ENCODE measurements around the gene AP4M1. TPM values are rescaled to one million over a fixed set of nuclear protein-coding genes. Genes with fewer than 3 reads are reported as not detected.
A peak's percentile ranks its signal among the peaks of the same experiment; 100 is the strongest.

The AP4M1 gene
- total and polyA plus RNA-seq, 9 of the 15 experiments (the other 6 are each of a cell fraction or from before 2014, with no cell fraction given): 1.3 to 30.9 (median 14.1) TPM

DNA sequence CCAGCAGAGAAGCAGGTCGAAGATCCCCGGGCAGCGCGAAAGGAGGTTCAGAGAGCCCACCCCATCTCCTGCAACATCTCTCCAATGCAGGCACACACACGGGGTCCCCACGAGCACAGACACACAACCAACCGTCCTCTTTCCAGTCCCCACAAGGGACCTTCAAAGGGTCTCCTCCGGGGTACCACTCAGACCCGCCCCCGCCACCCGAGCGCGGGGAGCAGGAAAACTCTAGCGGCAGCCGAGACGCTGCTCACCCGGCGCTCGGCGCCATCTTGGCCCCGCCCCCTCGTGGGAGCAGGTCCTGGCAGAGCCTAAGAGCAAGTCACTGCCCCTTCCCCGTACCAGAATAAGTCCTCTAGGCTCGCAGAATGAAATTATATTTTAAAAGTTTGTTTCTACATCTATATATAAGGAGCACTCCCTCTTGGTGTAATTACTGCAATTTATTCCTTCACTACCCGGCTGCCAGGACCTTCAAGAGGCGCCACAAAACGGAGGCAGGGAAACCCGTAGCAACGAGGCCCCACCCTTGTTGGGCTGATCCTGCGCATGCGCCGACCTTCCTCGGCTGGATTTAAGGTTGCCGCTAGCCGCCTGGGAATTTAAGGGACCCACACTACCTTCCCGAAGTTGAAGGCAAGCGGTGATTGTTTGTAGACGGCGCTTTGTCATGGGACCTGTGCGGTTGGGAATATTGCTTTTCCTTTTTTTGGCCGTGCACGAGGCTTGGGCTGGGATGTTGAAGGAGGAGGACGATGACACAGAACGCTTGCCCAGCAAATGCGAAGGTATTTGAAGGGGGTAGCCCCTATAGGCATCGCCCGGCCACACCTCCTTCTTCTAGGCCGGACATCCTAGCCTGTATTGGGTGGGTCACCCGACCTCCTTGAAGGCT is 17.9 kb downstream of the AP4M1 start, which contains the start of the genes CNPY4 and TAF6 (continued):
- TF ChIP-seq, protein P1, sequence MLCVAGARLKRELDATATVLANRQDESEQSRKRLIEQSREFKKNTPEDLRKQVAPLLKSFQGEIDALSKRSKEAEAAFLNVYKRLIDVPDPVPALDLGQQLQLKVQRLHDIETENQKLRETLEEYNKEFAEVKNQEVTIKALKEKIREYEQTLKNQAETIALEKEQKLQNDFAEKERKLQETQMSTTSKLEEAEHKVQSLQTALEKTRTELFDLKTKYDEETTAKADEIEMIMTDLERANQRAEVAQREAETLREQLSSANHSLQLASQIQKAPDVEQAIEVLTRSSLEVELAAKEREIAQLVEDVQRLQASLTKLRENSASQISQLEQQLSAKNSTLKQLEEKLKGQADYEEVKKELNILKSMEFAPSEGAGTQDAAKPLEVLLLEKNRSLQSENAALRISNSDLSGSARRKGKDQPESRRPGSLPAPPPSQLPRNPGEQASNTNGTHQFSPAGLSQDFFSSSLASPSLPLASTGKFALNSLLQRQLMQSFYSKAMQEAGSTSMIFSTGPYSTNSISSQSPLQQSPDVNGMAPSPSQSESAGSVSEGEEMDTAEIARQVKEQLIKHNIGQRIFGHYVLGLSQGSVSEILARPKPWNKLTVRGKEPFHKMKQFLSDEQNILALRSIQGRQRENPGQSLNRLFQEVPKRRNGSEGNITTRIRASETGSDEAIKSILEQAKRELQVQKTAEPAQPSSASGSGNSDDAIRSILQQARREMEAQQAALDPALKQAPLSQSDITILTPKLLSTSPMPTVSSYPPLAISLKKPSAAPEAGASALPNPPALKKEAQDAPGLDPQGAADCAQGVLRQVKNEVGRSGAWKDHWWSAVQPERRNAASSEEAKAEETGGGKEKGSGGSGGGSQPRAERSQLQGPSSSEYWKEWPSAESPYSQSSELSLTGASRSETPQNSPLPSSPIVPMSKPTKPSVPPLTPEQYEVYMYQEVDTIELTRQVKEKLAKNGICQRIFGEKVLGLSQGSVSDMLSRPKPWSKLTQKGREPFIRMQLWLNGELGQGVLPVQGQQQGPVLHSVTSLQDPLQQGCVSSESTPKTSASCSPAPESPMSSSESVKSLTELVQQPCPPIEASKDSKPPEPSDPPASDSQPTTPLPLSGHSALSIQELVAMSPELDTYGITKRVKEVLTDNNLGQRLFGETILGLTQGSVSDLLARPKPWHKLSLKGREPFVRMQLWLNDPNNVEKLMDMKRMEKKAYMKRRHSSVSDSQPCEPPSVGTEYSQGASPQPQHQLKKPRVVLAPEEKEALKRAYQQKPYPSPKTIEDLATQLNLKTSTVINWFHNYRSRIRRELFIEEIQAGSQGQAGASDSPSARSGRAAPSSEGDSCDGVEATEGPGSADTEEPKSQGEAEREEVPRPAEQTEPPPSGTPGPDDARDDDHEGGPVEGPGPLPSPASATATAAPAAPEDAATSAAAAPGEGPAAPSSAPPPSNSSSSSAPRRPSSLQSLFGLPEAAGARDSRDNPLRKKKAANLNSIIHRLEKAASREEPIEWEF (CRISPR knock-in tag; IDR thresholded peaks at IDR 0.05): no peak
- TF ChIP-seq RFX7 (CRISPR knock-in tag; IDR thresholded peaks at IDR 0.05): no peak
- no peak for TF ChIP-seq ZNF124 (CRISPR knock-in tag; IDR thresholded peaks at IDR 0.05)
- TF ChIP-seq ZNF583 (CRISPR knock-in tag; IDR thresholded peaks at IDR 0.05): peak; percentile 85
- TF ChIP-seq SAFB (IDR thresholded peaks at IDR 0.05; ENCODE audit: borderline replicate concordance, low read depth, low read length): no peak
- no peak for TF ChIP-seq NFXL1 (CRISPR knock-in tag; IDR thresholded peaks at IDR 0.05)
- TF ChIP-seq PCBP2 (IDR thresholded peaks at IDR 0.05; ENCODE audit: low read depth, low read length, poor library complexity, severe bottlenecking): no peak
- TF ChIP-seq FOXJ3 (CRISPR knock-in tag; IDR thresholded peaks at IDR 0.05): no peak
- peak; percentile 34 for TF ChIP-seq NCOR1 (IDR thresholded peaks at IDR 0.05)
- TF ChIP-seq CBFB (CRISPR knock-in tag; IDR thresholded peaks at IDR 0.05): no peak
- TF ChIP-seq, protein P2, sequence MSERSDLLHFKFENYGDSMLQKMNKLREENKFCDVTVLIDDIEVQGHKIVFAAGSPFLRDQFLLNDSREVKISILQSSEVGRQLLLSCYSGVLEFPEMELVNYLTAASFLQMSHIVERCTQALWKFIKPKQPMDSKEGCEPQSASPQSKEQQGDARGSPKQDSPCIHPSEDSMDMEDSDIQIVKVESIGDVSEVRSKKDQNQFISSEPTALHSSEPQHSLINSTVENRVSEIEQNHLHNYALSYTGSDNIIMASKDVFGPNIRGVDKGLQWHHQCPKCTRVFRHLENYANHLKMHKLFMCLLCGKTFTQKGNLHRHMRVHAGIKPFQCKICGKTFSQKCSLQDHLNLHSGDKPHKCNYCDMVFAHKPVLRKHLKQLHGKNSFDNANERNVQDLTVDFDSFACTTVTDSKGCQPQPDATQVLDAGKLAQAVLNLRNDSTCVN (CRISPR knock-in tag; IDR thresholded peaks at IDR 0.05): peak; percentile 88; the same call in 1 of the 2 replicates

Measured in K562 (cell line).